Head of caudate nucleus (tissue), 42 donors: ENCODE measurements around the gene CST2.
"Not testable (repeated sequence)": the region's sequence is repeated elsewhere in the genome, so short reads cannot be mapped to it uniquely, and the experiment has no call there.

Experiments
- DNase-seq, 42 donors: peaks; one replicate each; pipeline versions ENCODE4 v3.0.0 to v3.0.0-alpha.2; 2020 to 2021; ENCODE audit warnings: mixed read lengths in 7 of 42
- intact Hi-C: fragments of 100-400 bp; cut with DNase I; formaldehyde crosslinking; loops from one replicate; pipeline ENCODE4 v1.15.0; 2022

Gene CST2, protein sequence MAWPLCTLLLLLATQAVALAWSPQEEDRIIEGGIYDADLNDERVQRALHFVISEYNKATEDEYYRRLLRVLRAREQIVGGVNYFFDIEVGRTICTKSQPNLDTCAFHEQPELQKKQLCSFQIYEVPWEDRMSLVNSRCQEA

DNA sequence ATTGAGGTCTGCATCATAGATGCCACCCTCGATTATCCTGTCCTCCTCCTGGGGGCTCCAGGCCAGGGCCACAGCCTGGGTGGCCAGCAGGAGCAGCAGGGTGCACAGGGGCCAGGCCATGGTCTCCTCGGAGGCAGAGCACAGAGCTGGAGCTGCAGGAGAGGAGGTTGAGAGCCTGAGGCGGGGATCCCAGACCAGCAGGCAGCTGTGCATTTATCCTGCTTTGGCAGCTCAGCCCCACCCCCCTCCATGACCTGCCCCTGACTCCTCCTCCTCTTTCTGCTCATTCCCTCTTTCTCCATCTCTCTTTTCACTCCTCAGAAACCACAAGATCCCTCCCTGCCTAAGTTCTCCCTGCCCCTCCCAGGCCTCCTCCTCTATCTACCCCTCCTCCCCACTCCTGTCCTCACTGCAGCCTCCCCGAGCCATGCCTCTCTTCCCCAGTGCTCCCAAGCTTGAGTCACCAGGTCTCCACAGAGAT is at the start of gene CST2:
Gene CST2 (minus strand): TSS at position 189 of the 481 bp plus-strand sequence. CDS start 69 bp downstream, at position 120.
- no peak for DNase-seq
- intact Hi-C loops, result no loop called here

DNA sequence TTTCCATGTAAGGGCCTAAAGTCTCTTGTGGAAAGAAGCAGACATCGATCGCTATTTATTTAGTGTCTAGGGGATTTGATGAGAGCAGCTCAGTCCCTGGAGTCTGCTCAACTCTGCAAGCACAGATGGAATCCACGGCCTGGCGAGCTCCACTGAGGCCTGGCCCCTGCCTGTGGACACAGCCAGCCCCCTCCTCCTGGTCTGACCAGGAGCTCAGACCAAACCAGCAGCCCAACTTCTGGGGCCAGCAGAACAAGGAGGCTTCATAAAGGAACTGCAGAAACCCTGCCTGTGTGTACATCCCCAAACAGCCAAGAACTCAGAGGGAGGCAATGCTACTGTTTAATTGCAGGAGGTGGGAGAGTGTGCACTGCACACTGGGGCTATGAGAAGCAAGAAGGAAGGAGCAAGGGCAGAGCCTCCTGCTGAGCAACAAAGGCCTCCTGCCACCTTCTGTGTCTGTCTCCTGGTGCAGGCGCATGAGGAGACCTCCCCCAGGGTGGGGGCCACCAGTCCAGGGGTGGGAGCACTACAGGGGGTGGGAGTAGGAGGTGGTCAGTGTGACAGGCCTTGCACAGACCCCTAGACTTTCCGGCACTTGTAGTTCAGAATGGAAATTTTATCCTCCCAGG is 49.2 kb upstream of the CST2 start:
- intact Hi-C loops, result no loop called here
- no peak for DNase-seq

DNA sequence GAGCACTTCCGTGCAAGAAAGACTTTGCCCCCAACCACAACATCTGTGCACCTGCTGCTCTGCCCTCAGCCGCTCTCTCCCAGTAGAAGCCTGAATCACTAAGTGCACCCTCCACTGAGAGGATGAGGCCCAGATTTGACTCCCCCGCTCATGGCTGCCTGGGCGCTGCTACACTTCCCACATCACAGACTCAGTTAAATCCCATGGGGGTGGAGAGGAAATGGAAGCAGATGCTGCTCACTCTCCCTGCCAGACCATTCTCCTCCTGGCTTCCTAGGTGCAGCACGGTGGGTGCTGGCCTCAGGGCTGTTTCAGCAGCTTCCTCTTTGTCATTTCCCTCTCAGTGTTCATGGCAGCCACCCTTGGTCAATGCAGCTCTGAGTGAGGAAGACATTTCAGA is 48.2 kb upstream of the CST2 start:
- DNase-seq, result peak in 24 of 42 donors; percentile 7 to 77 (median 36)
- intact Hi-C loops, result no loop called here

DNA sequence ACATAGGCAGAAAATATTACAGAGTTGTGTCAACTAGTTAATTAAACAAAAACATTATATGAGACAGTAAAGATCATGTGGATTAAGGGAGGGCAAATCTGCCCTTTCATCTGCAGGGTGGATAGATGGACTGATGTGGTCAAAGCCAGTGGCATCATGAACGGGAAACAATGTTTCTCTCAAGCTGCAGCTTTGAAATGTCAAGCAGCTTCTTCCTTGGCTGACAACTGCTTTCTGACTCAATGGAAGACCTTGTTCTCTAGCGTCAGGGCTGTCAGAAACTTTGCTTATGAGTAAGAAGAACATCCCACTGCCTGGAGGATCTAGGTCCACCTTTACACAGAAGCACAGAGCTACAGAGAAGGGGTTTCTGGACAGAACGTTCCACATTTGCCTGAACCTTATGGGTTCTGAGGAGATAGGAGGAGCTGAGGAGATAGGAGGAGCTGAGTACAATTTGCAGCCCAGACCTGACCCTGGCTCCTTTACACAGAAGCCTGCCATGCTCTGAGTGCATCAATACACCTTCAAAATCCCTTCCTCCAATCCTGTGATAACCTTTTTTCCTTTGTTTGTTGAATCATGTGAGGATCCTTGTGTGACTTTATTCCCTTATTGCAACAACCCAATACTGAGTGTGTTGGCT is 47.0 kb upstream of the CST2 start:
- intact Hi-C loops, result no loop called here
- peak in 1 of 42 donors; percentile 9 for DNase-seq

DNA sequence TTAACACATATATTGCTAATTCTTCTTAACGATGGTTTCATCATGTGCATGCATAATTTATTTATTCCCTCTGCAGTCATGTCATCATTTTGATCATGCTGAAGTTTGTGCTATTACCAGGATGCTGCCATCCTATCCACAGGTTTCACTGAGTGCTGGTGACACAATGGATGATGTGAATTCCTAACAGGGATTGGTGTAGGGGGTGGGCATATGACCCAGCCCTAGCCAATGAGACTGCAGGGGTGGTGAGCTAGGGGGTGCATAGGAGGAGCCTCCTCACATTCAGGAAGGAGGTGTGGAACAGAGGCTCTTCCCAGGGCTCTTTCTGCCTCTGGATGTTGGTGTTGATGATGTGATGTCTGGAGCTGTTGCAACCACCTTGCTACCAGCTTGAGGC is 45.5 kb upstream of the CST2 start:
- DNase-seq, result no peak
- intact Hi-C loops, result no loop called here

DNA sequence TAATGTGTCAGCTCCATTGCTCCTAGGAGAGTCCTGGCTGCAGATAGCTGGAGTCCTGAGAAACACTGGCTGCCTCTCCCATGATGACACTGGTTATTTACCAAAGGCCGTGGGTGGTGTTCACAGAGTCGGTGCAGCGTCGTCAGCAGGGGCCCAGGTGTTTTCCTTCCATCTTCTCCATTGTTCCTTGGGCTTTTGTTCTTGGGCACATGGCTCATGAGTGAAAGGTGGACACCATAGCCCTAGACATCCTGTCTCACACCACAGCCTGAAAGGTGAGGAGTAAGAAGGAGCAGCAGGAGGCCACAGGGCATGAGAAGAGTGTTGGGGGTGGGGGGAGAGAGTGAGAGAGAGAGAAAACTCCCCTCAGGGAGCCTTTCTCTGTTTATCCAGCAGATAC is 43.9 kb upstream of the CST2 start:
- intact Hi-C loops, result no loop called here

DNA sequence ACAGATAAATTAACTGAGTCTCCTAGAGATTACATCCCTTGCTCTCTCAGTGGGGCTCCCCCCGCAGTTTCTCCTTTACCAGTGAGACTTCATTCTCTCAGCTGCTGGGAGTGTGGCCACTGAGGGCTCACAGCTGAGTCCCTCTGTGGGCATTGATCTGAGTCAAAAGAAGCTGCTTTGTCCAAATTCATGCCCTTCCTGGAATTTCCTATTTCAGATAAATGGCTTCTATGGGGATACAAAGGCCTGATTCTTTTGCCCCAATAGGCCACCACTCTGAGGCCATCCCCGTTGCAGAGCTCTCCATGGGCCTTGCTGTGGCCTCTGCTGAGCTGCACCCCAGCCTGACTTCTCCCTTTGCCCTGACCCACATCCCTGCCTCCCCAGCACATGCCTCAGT is 43.0 kb upstream of the CST2 start:
- DNase-seq, result peak in 14 of 42 donors; percentile 7 to 54 (median 30)

More for the DNA sequence above, 43.9 kb upstream of the CST2 start:
- no peak for DNase-seq

DNA sequence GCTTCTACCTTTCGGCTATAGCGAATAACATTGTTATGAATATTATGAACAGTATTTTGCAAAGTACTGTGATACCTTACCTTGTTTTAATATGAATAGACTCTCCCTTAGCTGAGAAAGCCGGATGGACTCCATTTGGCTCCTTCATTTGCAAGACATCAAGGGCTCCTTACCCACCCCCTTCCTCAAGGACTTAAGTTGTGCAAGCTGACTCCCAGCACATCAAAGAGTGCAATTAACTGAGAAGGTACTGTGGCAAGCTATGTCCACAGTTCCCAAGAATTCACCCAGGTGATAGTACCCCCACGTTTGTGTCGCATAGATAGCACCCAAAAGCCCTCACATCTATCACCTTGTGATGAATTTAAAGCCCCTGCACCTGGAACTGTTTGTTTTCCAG is 41.8 kb upstream of the CST2 start:
- no peak for DNase-seq
- intact Hi-C loops, result no loop called here

More for the DNA sequence above, 43.0 kb upstream of the CST2 start:
- intact Hi-C loops, result no loop called here

DNA sequence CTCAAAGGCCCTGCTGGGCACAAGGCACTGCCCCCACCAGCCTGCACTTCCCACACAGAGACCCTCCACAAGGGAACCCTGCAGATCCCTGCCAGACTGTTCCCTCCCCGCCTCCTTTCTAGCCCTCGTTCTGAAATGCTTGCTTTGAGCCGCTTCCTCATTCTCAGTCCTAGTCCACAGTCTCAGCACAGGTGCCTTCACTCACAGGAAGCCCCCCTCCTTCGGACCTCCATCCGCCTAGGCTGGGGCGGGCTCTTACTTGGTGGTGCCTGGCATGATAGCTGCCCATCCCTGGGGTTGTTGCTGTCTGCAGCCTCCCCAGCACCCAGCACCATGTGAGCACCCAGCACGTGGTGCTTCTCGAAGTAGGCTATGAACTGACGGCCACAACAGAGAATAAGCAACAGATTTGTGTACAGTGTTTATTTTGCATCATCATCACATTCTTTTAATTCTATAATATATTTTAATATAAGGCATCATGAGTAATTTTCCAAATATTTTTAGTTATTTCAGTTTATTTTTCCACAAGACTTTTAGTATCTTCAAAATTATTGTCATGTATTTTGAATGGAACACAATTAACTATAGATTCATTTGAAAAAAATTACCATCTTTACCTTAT is 40.7 kb upstream of the CST2 start:
- no peak for DNase-seq
- intact Hi-C loops, result no loop called here

DNA sequence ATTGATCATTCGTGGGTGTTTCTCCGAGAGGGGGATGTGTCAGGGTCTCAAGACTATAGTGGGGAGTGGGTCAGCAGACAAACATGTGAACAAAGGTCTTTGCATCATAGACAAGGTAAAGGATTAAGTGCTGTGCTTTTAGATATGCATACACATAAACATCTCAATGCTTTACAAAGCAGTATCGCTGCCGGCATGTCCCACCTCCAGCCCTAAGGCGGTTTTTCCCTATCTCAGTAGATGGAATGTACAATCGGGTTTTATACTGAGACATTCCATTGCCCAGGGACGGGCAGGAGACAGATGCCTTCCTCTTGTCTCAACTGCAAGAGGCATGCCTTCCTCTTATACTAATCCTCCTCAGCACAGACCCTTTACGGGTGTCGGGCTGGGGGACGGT is 34.2 kb upstream of the CST2 start:
- intact Hi-C loops, DNase-seq: not testable (repeated sequence)

DNA sequence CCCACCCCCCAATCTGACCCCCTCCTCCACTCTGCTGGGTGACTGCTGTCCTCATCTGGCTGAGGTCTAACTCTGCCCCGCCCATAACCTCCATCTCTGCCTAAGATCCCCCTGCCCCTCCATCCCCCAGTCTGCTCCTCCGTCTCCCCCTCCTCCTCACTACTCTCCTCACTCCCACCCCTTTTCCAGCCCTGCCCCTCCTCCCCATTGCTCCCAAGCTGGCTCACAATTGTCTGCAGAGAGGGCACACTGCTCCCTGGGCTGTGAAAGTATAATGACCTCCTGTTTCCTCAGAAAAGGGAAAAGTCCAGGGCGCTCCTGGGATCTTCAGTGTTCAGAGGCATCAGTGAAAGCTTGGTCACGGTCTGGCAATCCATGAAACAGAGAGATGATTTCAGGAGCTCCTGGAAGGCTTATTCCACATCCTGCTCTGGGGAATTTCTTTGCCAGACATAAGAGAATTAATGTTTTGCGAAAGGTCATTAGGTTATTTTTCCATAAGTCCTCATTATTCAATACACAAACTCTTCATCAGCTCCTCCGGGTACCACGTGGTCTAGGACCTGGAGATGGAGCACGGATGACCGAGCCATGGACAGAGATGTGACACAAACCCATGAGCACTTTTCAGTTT is 31.6 kb upstream of the CST2 start:
- intact Hi-C loops, result no loop called here
- no peak for DNase-seq

DNA sequence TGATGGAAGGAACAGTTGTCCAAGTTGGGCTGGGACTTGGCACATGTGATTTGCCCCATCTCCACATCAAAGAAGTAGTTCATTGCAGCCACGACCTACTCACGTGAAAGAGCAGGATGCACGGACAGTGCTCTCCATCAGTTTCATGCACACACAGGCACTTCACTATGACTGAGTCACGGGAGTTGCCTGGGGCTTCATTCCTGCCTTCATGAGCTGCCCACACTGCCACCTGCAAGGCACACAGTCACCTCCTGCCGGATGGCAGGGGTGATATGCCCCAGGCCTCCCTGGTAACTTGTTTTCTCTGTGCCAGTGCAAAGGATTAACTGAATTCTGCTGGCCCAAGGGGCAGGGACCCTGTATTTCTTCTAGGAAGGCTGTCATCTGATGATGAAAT is 30.2 kb upstream of the CST2 start:
- intact Hi-C loops, result no loop called here
- DNase-seq, result no peak

DNA sequence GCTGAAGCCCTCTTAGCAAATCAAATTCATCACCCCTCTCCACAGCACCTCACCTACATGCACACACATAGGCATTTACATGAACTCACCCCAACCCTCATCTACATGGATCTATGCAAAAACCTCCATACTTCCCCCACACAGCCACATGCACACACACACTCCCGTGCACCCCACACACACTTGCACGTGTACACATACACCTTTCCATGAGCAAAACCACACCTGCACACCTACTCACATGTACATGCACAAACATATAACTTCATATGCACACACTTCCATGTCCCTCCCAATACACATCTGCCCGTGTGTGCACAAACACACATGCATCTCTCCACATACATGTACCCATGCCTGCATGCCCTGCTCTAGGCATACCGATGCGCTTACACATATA is 29.7 kb upstream of the CST2 start:
- no peak for DNase-seq
- intact Hi-C loops, result no loop called here

DNA sequence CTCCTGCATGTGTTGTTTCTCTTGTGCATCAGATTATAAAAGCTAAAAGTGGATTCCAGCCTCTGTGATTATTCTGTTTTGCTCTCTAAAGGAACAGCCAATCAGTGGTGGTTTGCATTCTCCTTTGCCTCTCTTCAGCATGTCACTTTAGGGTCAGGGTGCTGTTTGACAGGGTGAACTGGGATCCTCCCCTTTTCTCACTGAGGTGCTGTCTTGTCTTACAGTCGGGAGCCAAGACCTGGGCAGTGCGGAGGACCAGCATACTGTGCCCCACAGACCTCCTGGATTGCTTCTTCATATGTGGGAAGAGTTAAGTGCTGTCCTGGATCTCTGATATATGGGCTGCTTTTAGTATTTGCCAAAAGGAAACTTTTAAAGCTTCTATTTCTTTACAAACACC is 15.2 kb upstream of the CST2 start:
- DNase-seq, result no peak
- intact Hi-C loops, result no loop called here

DNA sequence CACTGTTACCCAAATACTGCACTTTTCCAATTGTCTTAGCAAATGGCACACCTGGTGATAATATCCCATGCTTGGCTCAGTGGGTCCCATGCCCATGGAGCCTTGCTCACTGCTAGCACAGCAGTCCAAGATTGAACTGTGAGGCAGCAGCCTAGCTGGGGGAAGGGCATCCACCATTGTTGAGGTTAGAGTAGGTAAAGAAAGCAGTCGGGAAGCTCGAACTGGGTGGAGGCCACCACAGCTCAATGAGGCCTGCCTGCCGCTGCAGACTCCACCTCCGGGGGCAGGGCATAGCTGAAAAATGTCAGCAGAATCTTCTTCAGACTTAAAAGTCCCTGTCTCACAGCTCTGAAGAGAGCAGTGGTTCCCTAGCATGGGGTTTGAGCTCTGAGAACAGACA is 9.2 kb upstream of the CST2 start:
- intact Hi-C loops, result no loop called here
- no peak for DNase-seq

DNA sequence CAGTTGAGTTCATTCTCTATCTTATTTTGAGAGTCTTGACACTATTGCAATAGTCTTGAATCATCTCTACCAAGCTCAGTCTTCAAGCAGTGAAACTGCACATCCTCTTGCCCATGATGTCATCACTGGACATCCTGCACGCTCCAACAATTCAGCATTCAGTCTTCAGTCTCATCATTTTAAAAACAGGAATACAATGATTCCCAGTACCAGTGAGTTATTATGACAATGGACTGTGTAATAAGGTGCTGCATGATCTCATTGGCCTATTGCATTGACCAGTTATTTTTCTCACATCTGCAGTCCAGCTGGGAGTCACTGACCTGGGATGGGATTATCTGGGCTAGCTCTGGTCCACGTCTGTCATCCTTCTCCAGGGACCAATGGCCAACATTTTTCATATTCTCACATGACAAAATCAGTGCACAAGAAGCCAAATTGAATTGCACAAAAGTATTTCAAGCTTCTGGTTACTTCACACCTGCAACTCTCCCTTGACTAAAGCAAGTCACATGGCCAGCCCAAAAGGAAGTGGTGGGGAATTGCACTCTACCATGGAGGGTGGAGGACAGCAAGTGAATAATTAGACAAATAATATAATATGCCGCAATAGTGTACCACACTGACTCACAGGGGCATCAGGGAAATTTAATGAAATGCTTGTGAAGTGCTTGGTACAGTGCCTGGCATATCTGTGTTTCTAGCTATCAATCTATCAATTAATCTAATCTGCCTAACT is 6.4 kb upstream of the CST2 start:
- intact Hi-C loops, result no loop called here
- DNase-seq, result no peak

DNA sequence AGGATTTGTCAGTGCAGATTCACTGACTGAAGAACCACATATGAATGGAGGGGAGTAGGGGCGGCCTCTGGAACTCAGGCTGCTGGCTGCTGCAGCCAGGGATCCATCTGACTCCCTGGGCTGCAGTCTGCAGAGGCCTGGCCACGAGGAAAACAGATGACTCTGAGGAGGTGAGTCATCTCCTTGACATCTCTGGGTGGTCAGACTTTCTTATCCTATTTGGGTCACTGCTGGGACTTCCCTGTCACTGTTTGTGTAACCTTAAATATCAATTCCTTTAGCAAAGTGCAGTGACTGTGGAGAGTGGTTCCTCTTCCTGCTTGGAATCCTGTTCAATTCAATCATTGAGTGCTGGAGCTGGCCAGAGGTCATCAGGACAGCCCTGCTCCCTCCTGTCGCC is 5.4 kb upstream of the CST2 start:
- DNase-seq, intact Hi-C loops: not testable (repeated sequence)

DNA sequence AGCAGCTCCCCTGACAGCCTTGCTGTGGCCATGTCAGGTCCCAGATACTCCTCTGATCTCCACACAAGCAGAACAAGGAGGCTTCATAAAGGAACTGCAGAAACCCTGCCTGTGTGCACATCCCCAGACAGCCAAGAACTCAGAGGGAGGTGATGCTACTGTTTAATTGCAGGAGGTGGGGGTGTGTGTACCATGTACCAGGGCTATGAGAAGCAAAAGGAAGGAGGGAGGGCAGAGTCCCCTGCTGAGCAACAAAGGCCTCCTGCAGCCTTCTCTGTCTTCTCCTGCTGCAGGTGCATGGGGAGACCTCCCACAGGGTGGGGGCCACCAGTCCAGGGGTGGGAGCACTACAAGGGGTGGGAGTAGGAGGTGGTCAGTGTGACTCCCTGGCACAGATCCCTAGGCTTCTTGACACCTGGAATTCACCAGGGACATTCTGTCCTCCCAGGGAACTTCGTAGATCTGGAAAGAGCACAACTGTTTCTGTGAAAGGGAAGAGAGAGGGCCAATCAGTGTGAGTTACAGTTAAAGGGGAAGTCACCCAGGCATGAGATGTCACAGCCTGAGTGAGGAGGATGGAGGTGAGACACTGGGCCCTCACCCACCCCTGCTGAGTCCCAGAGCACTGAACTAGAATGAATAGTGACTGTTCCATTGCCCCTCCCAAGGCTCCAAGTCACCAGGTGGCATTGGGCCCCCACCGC is 2.8 kb downstream of the CST2 start:
- DNase-seq, result peak in 29 of 42 donors; percentile 4 to 79 (median 33)
- intact Hi-C loops, result no loop called here
